GM18498 (cell line): ENCODE results near the gene CAPRIN1.

Source experiments
- ATAC-seq: cut with Tn5 transposase; IDR thresholded peaks from one replicate; pipeline ENCODE4 v1.9.1; 2021; ENCODE audit warnings: mild to moderate bottlenecking, moderate library complexity; ENCODE audit not compliant: unreplicated experiment

CAPRIN1 gene

DNA sequence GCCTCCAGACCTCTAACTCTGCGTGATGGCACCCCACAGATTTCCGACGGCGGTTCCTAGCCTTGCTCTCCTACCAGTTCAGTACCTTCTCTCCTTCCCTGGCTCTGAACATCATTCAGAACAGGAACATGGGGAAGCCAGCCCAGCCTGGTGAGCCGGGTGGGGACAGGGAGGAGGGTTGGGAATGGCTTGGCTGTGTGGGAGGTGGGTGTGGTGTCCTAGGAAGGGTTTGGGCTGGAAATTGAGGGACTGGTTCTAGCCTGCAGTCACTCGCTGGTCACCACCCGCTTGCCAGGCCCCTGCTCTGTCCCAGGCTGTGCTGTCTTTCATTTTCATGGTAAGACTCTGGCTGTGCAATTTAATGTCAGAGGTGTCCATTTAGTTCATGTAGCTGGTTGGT lies 87.8 kb downstream of the CAPRIN1 start:
- no peak for ATAC-seq

DNA sequence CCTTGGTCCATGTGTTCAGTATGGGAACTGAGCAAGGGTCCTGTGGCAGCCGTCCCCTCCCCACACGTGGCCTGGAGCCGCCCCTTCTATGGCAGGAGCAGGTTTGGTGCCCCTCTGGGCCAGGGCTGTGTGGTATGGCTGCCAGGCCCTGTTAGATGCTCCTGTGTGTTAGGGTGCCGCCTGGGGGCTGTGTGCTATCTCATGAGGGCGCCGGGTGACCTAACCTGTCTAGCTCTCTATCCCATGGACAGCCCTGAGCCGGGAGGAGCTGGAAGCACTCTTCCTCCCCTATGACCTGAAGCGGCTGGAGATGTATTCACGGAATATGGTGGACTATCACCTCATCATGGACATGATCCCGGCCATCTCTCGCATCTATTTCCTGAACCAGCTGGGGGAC lies 88.6 kb downstream of the CAPRIN1 start:
- no peak for ATAC-seq

DNA sequence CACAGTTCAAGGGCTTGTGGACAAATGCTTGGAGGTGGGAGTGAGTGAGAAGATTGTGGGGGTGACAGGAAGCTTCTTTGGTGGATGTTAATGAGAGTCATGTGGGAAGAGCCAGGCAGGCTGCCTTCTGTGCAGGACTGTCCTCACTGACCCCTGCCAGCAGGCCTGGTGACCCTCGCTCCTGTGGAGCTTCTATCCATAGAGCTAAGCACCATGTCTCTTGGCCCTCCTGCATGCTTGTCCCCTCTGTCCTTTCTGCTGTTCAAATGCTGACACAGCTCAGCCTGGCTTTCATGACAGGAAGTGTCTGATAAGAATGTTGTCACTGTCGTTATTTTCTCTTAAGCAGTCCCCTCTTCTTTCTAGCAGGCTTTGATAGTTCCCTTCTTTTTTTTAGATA lies 91.5 kb downstream of the CAPRIN1 start:
- no peak for ATAC-seq

DNA sequence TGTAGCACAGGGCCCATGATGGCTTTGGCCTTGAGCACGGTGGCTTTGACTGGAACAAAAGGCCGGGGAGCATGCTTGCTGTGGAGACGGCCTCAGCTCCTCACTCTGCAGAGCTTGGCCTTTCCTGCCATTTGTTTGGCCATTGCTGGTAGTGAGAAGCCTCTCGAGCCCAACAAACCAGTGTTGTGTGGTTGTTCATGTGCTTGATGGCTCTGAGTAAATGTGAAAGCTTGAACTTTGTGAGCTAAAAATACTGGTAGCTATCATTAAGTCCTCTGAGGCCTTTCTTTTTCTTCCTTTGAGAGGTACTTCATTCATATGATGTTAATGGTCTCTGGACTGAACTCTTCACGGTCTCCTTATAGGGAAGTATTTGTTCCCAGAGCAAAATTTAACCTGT lies 93.5 kb downstream of the CAPRIN1 start:
- peak; percentile 46 for ATAC-seq

DNA sequence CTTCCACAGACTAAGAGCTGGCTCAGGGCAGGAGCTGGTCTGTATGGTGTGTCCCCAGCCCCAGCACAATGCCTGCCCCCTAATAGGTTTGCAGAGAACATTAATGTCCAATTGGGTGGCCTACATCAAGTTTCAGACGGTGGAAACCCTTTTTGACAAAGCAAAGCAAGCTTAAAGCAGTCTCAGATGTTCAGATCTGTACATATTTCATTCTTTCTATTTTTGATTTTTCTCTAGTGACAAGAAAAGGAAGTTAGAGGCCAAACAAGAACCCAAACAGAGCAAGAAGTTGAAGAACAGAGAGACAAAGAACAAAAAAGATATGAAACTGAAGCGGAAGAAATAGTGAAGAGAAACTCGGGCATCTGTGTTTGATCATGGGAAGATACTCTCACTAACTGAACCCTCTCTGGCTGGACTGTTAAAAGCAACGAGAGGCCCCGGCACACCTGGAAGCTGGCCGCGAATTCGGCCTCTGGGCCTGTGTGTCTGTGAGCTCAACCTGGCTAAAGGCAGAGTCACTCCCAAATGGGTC lies 94.4 kb downstream of the CAPRIN1 start:
- peak; percentile 50 for ATAC-seq

DNA sequence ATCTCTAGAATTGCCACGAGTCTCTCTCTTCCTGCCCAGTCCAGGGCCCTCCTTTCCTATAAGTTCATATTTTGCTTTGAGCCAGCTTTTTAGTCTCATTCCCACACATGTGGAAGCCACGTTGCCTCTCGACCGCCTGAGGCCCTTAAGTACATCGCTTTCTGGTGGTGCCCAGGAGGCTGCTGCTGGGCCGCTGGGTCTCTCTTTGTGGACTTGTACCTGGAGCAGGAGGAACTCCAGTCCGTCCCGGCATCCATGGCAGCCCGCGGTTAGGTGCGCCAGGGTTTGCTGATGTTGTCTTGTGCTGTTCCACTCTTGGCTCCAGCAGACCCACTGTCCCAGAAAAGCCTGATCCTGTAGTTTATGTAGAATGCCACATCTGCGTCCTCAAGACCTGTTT lies 94.9 kb downstream of the CAPRIN1 start:
- no peak for ATAC-seq

DNA sequence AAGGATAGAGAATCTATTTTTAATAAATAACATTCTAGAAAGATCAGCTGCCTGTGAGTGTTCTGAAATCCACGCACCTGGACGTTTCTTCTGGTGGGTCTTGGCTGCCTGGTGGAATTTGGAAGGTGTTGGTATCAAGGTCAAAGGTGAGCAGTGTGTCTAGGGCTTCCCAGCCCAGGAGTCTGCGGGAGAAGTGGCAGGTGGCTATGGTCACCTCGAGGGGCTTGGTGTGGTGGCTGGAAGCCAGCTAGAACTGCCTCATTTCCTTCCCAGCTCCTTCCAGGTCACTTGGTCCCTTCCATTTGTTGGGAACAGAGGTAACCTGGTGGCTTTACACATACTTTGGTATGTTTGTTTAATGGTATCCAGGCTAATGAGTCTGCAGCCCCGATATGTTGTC lies 95.3 kb downstream of the CAPRIN1 start:
- no peak for ATAC-seq

DNA sequence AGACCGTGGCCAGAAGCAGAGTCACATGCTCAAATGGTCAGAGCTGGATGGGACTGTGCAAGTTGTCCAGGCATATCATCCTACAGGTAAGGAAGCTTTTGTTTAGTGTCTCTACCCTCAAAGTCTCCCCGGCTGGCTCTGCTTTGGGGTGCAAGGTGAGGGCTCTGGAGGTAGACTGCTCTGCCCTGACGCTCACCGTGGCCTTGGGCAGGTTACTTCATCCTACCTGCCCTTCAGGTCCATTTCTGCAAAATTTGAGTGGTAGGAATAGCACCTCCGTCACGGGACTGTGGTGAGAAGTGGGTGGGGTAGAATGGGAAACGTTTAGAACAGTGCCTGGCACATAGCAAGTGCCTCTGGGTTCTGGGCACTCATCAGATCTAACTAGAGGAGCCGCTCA lies 96.0 kb downstream of the CAPRIN1 start:
- no peak for ATAC-seq

DNA sequence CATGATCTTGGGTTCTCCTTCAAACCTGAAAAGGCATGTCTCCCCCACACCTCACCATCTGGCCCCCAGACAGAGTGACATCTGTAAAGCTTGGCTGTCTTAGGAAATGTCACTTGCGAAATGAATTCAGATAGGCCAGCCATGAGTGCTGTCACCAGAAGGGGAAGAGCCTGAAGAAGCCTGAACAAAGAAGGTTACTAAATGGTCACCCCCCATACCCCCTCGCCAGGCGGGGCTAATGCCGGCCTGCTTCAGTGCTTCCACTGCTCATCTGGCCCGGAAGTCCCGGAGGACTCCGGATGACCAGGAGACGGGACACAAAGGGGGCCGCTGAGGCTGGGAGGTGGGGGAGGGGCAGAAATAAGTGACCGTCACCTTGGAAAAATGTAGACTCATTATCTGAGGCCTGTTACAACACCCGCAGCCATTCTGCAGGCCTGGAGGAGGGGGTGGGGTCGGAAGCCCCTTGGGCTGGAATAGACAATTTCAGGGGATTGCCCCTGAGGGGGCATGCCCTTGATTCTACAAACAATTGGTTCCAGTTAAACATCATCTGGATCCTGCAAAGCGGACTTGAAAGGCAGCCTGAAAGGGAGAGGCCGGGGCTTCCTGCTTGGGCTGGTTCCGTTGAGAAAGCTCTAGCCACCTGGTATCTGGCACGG lies 97.1 kb downstream of the CAPRIN1 start:
- ATAC-seq = no peak

DNA sequence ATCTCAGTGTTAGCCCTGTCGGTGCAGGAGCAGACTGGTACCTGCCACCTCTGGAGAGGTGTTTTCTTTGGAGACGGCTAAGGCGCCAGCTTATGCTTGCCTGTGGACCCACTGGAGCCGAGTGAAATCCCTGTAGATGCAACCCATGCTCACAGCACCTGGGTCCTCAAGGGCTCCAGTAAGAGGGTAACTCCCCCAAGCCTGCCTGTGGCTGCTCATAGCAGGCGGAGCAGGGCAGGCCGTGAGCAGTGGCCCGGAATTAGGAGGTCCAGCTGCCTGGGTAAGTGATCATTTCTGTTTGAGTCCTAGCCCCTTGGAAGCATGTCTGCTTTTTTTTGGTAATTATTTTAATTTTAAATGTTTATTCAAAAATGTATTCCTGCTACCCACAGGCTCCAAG lies 97.7 kb downstream of the CAPRIN1 start:
- no peak for ATAC-seq

DNA sequence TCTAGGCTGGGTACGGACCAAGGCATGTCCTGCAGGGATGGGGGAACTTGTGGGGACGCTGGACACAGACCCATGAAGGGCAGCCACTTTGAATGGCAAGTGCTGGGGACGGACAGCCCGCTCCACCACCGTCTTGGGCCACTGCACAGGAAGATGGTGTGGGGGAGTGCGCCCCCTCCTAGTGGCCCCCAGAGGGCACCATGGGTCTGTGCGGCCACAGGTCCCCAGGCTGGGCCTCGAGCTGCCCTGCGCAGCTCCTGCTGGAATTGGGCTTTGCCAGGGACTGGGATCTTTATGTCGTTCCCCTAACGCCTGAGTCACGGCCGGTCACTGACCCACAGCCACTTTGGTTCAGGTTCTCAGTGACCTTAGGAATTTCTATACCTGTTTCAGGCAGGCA lies 98.3 kb downstream of the CAPRIN1 start:
- no peak for ATAC-seq

DNA sequence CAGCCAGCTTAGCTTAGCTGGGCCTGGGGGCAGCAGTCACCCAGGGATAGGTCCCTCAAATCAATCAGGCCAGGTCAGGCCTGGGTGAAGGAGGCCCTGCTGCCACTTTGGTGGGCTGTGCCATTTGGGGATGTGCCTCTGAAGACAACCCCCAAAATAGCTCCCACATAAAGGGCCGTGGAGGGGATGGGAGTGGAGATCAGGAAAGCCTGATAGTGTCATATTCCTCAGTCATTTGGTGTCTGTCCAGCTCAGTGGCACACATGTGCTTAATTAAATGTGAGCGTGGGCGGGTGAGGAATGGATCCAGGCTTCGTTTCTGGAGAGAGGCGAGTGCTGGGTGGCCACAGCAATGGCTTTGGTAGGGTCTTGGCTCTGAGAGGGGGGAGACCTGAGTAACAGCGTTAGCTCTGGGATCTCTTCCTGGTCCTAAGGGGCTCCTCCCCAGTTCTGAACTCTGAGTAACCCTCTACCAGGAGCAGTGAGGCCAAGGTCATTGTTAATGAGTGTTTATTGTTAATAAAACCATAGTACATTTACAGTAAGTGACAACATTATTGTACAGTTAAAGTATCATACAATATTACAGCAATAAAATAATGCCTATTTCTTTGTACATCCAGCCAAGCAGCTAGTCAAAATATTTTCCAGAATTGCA lies 99.1 kb downstream of the CAPRIN1 start:
- ATAC-seq = no peak
